IMR-90 (cell line): ENCODE results near the gene CSH1.
"Not testable (repeated sequence)": the region's sequence is repeated elsewhere in the genome, so short reads cannot be mapped to it uniquely, and the experiment has no call there.

Experiments
- RFX5 ChIP-seq: IDR thresholded peaks from 2 replicates; pipeline ENCODE4 v1.8.0; 2012; ENCODE audit warnings: low read depth, mild to moderate bottlenecking, low read length, moderate library complexity
- SMC3 ChIP-seq: fragments of 150-350 bp; IDR thresholded peaks from 2 replicates; pipeline ENCODE4 v1.6.1; 2016; ENCODE audit warnings: low read depth, mild to moderate bottlenecking, antibody characterized with exemption, low read length, moderate library complexity
- TF ChIP-seq, protein P1 (sequence below): conservative IDR thresholded peaks from 2 replicates; pipeline ENCODE4 v1.5.1; 2012; ENCODE audit warnings: mild to moderate bottlenecking, low read depth, low read length, improper control_type of control experiment

DNA sequence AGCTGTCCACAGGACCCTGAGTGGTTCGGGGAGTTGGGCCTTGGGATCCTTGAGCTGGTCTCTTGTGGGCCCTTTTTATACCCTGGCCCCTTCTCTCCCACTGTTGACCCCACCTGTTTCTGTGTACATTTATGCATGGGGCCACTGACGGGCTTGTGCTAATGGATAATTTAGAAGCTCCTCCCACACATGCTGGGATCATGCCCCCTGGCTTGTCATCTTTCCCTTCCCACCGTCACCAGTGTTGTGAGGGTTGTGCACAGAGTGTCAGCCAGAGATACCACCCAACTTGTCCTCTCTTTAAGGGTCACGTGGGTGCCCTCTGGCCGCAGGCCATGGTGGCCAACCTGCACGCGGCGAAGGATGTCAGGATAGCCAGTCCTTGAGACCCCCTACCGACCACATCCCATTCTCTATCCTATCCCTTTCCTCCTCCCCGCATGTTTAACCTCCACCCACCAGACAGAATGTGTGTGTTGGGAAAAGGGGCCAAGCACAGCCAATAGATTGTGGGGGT, 22.5 kb upstream of the CSH1 start, which contains the start of gene GH1:
- TF ChIP-seq, protein P1, sequence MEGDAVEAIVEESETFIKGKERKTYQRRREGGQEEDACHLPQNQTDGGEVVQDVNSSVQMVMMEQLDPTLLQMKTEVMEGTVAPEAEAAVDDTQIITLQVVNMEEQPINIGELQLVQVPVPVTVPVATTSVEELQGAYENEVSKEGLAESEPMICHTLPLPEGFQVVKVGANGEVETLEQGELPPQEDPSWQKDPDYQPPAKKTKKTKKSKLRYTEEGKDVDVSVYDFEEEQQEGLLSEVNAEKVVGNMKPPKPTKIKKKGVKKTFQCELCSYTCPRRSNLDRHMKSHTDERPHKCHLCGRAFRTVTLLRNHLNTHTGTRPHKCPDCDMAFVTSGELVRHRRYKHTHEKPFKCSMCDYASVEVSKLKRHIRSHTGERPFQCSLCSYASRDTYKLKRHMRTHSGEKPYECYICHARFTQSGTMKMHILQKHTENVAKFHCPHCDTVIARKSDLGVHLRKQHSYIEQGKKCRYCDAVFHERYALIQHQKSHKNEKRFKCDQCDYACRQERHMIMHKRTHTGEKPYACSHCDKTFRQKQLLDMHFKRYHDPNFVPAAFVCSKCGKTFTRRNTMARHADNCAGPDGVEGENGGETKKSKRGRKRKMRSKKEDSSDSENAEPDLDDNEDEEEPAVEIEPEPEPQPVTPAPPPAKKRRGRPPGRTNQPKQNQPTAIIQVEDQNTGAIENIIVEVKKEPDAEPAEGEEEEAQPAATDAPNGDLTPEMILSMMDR, result not testable (repeated sequence)
- TF ChIP-seq SMC3, RFX5: not testable (repeated sequence)
